ENCODE measurements around the gene CADM4. TPM values are rescaled to one million over a fixed set of nuclear protein-coding genes. Genes with fewer than 3 reads are reported as not detected.

CADM4 gene
- total RNA-seq, 1 experiment from 2014 or later: 28.7 TPM

DNA sequence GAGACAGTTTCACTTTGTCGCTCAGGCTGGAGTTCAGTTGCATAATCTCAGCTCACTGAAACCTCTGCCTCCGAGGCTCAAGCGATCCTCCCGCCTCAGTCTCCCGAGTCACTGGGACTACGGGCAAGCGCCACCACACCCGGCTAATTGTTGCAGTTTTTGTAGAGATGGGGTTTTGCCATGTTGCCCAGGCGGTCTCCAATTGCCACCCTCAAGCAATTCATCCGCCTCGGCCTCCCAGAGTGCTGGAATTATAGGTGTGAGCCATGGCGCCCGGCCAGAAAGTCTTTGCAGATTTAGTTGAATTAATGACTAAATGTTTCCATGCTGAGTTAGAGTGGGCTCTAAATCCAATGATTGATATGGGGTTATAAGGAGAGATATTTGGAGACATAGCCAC is 4.5 kb upstream of the CADM4 start:
- DNase-seq (ENCODE audit: low spot score): no peak
- intact Hi-C loops (cut with micrococcal nuclease; ENCODE audit: unreplicated experiment): no loop called here
- Histone ChIP-seq H3K27me3 (replicated peaks; ENCODE audit: insufficient read depth, low read depth, low read length, poor library complexity) (no peaks in the 10 kb centered on the region), H3K27ac (ENCODE audit: low read depth, low read length, poor library complexity, severe bottlenecking) (no peak overlapping the region), H3K4me1 (ENCODE audit: insufficient read depth, low read length, poor library complexity, severe bottlenecking) (peaks cover under 1% of the 10 kb centered on the region), H3K9me3 (ENCODE audit: low read depth, low read length, poor library complexity, severe bottlenecking) (no peaks in the 10 kb centered on the region), H3K36me3 (ENCODE audit: insufficient read depth, low read length, poor library complexity, severe bottlenecking) (peaks cover 12% of the 10 kb centered on the region), H3K4me3 (ENCODE audit: low read depth, low read length, poor library complexity, severe bottlenecking) (no peak overlapping the region)
- TF ChIP-seq CTCF (conservative IDR thresholded peaks at IDR 0.05; ENCODE audit: low read depth, low read length): no peak
- TF ChIP-seq EZH2 (IDR thresholded peaks at IDR 0.05; ENCODE audit: borderline replicate concordance, low read depth, low read length, poor library complexity, severe bottlenecking): no peak
- BruUV-seq (replicated peaks): no TSS peak
- POLR2A ChIA-PET (ENCODE audit: low non-redundant PET): no interaction called here
- CTCF ChIA-PET: interaction anchor here (0.6 kb wide), 1 partner anchor 123 kb away, joined by 3 read pairs; no protein-coding TSS in a partner anchor

DNA sequence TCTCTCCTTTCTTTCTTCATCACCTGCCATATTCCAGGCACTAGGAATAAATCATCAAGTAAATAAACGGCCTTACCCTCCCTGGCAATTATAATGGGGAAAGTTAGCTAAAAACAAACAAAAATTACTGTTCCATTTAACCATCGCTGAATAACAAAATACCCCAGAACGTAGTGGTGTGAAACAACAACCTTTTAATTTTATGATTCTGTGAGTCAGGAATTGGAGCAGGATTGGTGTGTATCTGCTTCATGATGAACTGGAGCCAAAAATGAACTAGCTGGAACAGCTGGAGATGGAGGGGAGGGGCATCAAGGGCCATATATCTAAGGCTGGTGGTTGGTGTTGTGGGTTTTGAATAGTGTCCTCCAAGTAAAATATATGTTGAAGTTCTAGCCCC is 3.7 kb upstream of the CADM4 start:
- intact Hi-C loops (cut with micrococcal nuclease; ENCODE audit: unreplicated experiment): no loop called here
- no peak for DNase-seq (ENCODE audit: low spot score)
- ChIA-PET CTCF (no interaction called here), POLR2A (ENCODE audit: low non-redundant PET) (interaction anchor here (0.6 kb wide), 1 partner anchor 138 kb away, joined by 3 read pairs; no protein-coding TSS in a partner anchor)
- Histone ChIP-seq H3K27ac (ENCODE audit: low read depth, low read length, poor library complexity, severe bottlenecking) (no peak overlapping the region), H3K27me3 (replicated peaks; ENCODE audit: insufficient read depth, low read depth, low read length, poor library complexity) (no peaks in the 10 kb centered on the region), H3K36me3 (ENCODE audit: insufficient read depth, low read length, poor library complexity, severe bottlenecking) (peaks cover 4% of the 10 kb centered on the region), H3K4me3 (ENCODE audit: low read depth, low read length, poor library complexity, severe bottlenecking) (no peak overlapping the region), H3K9me3 (ENCODE audit: low read depth, low read length, poor library complexity, severe bottlenecking) (no peaks in the 10 kb centered on the region), H3K4me1 (ENCODE audit: insufficient read depth, low read length, poor library complexity, severe bottlenecking) (peaks cover 9% of the 10 kb centered on the region)
- no TSS peak for BruUV-seq (replicated peaks)
- TF ChIP-seq CTCF (conservative IDR thresholded peaks at IDR 0.05; ENCODE audit: low read depth, low read length) (no peak), EZH2 (IDR thresholded peaks at IDR 0.05; ENCODE audit: borderline replicate concordance, low read depth, low read length, poor library complexity, severe bottlenecking) (no peak)

- intact Hi-C loops (cut with micrococcal nuclease; ENCODE audit: unreplicated experiment): no loop called here
- no peak for TF ChIP-seq EZH2 (IDR thresholded peaks at IDR 0.05; ENCODE audit: borderline replicate concordance, low read depth, low read length, poor library complexity, severe bottlenecking)
- TF ChIP-seq CTCF (conservative IDR thresholded peaks at IDR 0.05; ENCODE audit: low read depth, low read length): no peak
- Histone ChIP-seq H3K4me1 (ENCODE audit: insufficient read depth, low read length, poor library complexity, severe bottlenecking) (peaks cover 10% of the 10 kb centered on the region), H3K4me3 (ENCODE audit: low read depth, low read length, poor library complexity, severe bottlenecking) (no peak overlapping the region), H3K27me3 (replicated peaks; ENCODE audit: insufficient read depth, low read depth, low read length, poor library complexity) (no peaks in the 10 kb centered on the region), H3K9me3 (ENCODE audit: low read depth, low read length, poor library complexity, severe bottlenecking) (no peaks in the 10 kb centered on the region), H3K36me3 (ENCODE audit: insufficient read depth, low read length, poor library complexity, severe bottlenecking) (no peaks in the 10 kb centered on the region), H3K27ac (ENCODE audit: low read depth, low read length, poor library complexity, severe bottlenecking) (no peak overlapping the region)
- BruUV-seq (replicated peaks): no TSS peak
- ChIA-PET CTCF (no interaction called here), POLR2A (ENCODE audit: low non-redundant PET) (no interaction called here)
- no peak for DNase-seq (ENCODE audit: low spot score)
Measured at GRCh38 chr19:43642531-43642930, 2.9 kb upstream of the CADM4 start.
